COR-L47 (cell line): Measurements from ENCODE around the gene KRT71.
"Not testable (repeated sequence)": the region's sequence is repeated elsewhere in the genome, so short reads cannot be mapped to it uniquely, and the experiment has no call there.

ENCODE experiments used
- DNase-seq: peaks from one replicate; lab custom pipeline; 2025; lab: John Stamatoyannopoulos, UW

KRT71 gene

DNA sequence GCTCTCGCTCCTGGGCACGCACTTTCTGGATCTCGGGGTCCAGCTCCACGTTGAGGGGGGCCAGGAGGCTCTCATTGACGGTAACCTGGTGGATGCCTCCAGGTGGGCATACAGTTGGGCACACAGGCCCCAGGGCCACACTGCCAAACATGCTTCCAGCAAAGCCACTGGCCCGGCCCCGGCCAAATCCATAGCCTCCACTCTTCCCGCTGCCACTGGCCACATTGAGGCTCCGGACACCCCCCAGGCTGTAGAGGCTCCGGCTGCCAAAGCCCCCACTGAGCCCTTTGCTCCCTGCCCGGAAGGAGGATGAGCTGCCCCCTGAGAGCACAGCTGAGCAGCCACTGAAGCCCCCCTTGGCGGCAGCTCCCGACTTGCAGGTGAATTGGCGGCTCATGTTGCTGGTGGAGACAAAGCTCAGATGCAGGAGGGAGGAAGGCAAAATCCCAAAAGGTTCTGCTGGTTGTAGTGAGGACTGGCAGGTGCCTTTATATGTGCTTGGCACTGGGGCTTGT lies at the start of gene KRT71:
KRT71 (minus strand) TSS at position 465 of the 515 bp plus-strand sequence; CDS start at position 397, 68 bp downstream.
- DNase-seq, result no peak

DNA sequence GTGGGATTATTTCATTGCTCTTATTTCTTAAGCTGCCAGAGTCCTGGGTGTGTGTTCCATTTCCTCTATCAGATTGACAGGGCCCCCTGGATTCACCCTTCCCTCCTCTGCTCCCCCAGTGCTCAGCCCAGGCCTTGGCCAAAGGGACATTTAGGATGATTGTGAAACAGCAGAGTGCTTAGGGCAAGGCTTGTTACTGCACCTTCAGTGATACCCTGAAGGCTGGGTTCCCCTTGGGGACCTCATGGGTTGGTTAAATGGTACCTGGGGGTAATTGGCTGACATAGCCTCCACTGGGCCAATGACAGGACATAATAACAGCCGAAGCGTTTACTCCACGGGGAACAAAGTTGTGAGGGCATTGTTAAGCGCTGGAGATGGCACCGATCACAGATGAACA lies 49.6 kb upstream of the KRT71 start:
- no peak for DNase-seq

DNA sequence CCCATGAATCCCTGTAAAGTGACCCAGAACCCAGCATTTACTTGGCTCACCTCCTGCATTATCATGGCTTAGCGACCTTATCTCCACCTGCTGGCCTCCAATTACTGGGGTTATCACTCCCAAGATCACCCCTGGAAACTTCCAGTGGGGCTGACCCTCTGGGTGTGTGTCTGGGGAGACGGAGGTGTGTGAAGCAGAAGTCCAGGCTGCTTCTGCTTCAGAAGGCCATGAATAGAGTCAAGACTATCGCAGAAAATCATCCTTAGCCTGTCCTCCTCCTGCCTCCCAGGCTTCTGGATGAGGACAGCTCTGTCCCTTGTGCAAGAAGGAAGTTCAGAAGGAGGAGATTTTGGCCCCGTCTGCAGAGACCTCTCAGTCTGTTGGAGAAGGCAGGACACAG lies 48.7 kb upstream of the KRT71 start:
- DNase-seq, result no peak

DNA sequence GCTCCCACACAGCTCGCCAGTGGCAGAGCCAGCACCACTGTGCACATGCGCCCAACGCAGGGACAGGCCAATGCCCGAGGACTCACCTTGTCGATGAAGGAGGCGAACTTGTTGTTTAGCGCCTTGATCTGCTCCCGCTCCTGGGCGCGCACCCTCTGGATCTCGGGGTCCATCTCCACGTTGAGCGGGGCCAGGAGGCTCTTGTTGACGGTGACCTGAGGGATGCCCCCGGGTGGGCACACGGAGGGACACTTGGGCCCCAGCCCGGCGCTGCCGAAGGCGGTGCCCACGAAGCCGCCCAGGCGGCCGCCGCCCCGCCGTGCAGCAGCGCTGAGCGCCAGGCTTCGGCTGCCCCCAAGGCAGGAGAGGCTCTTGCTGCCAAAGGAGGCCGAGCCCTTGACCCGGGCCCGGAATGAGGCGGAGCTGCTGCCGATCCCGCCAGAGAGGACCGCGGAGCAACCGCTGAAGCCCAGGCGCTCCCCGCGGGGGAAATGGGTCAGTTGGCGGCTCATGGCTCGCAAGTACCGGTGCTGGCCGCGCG lies 48.1 kb upstream of the KRT71 start, which contains the start of gene KRT72:
KRT72 (minus strand) TSS at position 523 of the 541 bp plus-strand sequence; CDS start at position 512, 11 bp downstream.
- DNase-seq, result no peak

DNA sequence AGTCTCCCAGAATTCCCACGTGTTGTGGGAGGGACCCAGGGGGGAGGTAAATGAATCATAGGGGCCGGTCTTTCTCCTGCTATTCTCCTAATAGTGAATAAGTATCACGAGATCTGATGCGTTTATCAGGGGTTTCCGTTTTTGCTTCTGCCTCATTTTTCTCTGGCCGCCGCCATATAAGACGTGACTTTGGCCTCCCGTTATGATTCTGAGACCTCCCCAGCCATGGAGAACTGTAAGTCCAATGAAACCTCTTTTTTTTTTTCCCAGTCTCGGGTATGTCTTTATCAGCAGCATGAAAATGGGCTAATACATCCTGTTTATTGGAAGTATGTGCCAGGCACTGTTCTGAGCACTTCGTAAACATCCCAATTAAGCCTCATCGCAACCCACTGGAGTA lies 47.5 kb upstream of the KRT71 start:
- DNase-seq, result no peak

DNA sequence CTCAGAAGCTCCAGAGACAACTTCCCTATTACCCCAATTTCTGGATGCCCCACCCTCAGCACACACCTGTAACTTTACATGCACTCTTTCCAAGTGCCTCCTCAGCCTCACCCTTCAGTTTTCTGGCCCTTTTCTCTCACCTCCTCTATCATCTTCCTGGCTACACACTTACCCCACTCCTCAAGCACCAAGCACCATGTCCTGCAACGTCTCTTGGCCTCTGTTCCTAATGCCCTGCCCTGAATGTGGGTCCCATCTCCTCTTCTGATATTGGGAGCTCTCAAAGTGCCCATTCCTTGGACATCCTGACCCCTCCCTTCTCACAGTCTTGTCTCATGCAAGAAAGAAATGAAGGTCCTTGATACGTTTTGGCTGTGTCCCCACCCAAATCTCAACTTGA lies 47.1 kb upstream of the KRT71 start:
- DNase-seq, result no peak

DNA sequence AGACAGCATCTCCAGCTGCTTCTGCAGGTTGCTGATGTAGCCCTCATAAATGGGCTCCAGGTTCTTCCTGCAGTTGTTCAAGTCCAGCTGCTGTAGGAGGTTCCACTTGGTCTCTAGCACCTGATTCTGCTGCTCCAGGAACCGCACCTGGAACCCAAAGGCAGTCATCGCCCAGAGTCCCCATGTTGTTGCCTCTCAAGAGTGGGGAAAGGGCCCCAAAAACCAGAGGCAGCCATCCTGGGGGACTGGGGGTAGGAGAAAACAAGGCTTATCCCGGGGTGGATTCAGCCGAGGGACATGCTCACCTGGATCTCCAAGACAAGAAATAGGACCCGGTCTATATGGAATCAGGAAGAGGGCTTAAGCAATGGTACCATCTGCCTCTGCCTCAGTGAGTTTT lies 46.0 kb upstream of the KRT71 start:
- DNase-seq, result no peak

DNA sequence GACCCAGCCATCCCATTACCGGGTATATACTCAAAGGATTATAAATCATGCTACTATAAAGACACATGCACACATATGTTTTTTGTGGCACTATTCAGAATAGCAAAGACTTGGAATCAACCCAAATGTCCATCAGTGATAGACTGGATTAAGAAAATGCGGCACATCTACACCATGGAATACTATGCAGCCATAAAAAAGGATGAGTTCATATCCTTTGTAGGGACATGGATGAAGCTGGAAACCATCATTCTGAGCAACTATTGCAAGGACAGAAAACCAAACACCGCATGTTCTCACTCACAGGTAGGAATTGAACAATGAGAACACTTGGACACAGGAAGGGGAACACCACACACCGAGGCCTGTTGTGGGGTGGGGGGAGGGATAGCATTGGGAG lies 41.3 kb upstream of the KRT71 start:
- DNase-seq, result not testable (repeated sequence)

DNA sequence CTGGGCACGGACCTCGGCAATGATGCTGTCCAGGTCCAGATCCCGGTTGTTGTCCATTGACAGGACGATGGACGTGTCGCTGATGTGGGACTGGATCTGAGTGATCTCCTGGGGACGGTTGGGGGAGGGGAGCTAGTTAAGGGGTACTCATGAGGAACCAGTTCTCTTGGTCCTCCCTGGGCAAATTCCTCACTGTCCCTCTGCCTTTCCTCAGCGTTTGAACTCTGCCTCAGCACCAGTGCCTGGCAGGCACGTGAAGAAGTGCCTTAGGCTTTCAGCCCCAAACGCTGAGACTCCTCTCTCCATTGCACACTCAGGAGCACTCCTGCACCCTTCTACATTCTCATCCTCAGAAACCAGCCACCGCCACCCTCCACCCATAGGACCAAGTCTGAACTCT lies 38.6 kb upstream of the KRT71 start:
- no peak for DNase-seq

DNA sequence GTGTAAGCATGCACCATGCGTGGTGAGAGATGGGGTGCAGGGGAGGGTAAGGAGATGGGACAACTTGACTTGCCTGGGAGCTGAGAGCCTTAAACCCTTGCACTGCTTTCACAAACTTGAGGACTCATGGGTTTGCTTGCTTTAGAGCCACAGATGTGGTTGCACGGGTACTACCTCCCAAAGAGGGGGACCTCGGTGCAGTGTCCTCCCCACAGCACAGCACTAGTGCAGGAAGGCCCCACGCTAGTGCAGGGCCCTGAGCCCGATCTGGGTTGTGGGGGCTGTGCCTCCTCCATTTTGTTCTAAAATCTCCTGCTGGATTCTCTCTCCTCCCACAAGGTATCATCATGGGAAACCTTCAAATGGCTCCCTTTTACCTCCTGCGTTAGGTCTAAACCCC lies 37.1 kb upstream of the KRT71 start:
- DNase-seq, result no peak

DNA sequence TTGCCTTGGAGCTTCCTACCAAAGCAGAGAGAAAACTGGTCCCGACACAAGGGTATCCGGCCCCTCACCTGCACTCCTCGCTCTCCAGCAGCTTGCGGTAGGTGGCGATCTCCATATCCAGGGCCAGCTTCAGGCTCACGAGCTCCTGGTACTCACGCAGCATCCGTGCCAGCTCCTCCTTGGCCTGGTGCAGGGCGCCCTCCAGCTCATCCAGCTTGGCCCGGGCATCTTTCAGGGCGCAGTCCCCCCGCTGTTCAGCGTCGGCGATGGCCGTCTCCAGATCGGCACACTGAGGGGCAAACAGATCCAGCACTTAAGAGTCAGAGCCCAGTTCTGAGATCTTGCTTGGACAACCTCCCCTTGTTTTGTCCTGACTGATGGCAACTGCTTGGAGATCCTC lies 34.6 kb upstream of the KRT71 start:
- no peak for DNase-seq

DNA sequence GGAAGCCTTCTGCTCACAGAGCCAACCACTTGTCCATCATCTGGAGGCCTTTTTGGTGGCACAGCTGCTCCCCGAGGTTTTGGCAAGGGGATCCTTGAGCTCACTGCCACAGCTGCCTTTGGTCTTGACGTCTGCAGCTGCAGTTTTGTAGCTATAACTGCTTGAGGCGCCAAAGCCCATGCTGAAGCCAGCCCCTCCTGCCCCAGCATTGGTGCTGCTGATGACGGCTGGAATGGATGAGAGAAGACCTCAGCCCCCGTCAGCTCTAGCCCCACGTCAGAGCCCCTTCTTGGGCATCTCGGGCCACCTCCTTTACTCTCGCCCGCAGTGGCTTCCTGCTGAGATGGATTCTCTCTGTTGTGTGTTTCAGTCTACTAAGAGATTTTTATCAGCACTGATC lies 33.0 kb upstream of the KRT71 start:
- no peak for DNase-seq

DNA sequence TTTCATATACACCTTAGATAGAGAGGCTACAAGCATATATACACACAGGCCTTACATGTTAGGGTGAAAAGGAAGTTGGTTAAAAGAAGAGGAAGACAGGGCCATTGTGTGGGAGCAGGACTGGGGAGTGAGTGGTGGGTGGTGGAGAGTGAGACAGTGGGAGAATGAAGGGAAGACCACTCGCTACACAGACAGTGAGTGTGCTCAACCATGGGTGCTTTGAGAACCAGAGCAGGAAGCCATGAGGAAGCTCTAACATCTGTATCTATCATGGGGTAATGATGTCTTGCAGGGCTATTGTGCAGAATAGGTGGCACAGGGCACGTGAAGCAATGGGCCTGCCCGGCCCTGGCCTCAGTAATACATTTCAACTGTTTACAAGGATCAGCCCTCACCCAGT lies 32.1 kb upstream of the KRT71 start:
- DNase-seq, result no peak

DNA sequence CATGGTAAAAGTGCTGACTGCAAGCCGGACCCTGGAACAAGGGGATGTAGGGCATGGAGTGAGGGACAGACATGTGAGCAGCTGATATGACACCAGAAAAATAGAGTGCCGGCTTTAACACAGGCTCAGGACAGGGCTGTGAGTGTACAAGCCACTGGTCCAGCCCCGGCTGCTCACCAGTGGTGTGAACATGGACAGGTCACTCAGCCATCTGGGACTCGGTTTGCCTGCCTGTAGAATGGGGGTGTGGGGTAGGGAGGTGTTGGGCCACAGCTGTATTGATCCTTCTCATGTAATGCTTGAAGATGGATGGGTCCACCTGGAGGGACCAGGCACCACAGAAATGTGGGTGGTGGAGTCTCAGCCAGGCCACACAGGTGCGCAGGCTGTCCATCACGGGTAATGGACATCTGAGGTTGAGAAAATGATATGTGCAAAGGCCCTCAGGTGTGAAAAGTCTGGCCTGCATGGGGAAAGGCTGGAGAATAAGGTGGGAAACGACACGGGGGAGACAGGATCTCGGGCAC lies 31.3 kb upstream of the KRT71 start:
- no peak for DNase-seq

DNA sequence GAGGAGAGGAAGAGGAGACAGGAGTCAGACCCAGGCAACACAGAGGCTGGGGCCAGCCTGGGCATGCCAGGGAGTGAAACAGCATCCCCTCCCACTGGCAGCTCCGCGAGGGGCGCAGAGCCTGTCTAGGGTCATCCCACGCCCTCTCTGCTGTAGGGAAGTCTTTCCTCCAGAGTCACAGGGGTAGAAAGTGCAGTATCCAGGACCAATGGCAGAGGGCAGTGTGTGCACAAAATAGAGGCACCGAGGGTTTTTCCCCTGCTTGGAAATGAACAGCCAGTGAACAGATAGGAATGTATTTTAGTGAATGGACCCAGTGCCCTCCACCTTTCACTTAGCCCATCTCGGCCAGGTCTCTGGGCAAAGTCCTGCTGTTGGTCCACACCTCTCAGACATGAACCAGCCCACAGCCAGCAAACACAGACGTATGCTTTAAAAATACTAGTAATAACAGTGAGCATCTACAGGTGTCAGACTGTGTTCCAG lies 30.1 kb upstream of the KRT71 start:
- peak; percentile 66 for DNase-seq

DNA sequence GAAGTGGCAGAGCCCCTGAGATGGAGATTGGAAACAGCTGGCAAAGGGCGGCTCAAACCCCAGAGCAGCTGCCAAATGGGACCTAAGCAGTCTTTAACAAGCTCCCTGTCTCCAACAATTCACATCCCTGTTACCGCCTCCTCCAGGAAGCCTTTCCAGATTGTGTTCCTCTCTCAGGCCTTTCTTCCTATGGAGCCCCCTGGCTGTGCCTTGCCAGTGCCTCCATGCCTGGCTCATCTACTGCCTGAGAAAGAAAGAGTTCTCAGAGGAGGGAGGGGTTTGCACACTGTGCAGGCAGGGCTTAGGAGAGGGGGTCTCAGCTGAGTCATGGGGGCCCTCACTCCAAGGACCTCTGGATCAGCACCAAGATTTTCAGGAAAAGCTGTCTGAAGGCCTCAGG lies 29.5 kb upstream of the KRT71 start:
- no peak for DNase-seq

DNA sequence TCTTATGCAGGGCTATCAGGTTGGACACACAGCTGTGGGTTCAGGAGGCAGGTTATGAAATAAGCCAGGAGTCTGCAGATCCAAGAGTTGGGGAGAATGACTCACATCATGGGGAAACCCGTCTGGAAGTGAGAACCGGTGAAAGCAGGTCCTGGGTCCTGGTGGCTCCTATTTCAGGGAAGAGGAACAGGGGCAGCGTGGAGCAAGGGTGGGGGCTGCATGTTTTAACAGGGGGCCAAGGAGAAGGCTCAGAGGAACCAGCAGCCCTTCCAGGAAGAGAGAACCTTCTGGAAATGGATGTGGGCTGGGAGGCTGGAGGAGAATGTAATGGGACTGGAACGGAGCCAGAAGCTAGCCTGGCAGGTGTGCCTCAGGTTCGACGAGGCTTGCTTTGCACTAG lies 28.5 kb upstream of the KRT71 start:
- DNase-seq, result peak; percentile 61

DNA sequence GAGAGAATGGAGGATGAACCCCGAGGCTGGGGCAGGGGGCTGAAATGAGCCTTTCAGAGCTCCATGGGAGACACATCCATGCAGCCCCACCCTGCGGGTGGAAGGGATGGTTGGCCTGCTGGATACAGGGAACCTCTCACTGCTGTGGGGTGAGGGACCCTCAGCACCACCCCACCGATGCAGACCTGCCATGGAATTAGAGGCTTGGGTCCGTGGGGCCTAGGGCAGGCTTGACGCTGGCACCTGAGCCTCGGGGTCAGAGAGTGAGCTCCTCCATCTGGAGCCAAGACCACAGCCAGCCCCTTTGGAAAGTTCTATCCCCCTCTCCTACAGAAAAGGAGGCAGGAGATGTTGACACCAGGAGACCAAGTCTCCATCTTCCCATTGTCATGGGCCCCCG lies 28.1 kb upstream of the KRT71 start:
- DNase-seq, result no peak

DNA sequence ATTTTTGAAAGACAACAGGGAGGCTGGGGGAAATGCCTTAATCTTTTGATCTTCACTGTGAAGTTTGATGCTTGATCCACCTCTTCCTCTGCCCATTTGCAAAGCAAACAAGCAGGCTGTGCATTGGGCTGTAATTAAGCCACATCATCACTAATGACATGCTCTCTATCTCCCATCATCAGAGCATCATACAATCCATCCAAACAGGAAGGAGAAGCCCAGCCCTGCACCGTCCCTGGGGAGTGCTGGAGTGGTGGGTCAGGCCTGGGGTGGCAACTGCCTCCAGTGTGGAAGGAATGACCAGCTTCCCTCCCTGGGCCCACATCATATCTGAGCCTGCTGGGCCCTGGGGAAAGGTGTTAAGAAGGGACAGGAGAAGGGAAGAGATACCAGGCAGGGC lies 27.6 kb upstream of the KRT71 start:
- peak; percentile 53 for DNase-seq

DNA sequence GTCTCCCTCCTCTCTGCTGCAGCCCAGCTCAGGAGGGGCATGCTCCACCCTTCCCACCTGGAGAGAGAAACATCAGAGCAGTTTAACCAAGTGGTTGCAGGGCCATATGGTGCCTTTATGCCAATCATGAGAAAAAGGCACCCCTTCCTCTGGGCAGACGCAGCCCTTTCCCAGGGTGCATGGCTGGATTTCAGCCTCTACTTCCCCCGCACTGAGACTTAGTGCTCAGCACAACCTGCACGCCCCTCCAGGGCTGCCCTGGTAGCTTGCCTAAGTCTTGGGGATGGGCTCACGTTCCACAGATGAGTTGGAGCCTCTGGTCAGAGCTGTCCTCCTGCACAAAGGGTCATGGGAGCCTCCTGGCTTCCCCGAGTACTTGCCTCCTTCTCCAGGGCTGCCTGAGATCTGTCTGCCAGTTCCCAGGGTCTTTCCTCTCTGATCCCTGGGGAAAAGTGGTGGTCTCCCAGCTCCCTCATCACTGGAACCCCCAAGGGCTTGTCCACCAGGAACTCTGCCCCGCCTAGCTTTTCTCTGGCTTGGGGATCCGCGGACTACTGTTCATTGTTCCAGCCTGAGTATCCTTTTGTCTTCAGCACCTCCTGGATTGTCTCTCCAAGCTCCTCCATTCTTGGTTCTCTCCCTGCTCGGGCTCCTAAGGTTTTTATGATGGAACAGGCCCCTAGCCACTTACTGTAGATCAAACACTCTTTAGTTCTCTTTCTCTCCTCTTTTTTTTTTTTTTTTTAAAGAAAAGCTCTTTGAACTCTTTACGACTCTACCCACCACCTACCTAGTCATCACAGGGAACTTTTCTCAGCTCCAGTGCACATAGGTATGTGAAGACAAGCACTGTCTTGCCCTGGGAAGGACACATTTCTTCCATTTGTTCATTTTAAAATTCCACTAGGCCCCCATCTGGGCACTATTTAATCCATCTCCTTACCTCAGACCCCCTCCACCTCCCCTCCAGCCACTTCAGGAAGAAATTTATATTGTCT lies 26.8 kb upstream of the KRT71 start:
- DNase-seq, result no peak

DNA sequence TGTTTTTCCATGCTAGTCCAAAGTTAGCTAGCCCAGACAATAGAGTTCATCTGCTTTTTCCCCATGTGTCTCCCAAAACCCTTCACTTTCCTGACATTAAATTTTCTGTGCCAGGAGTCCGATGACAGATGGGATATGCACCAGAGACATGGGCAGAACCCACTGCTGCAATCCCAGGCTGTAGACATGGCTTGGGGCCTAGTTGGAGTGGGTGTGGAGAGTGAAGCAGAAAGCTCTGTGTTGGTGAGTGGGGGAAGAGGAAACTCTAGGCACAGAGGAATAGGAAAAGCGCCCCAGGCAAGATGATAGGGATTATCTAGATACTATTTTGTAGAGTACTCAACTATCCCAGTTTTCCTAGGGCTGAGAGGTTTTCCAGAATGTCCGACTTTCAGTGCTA lies 25.5 kb upstream of the KRT71 start:
- DNase-seq, result no peak

DNA sequence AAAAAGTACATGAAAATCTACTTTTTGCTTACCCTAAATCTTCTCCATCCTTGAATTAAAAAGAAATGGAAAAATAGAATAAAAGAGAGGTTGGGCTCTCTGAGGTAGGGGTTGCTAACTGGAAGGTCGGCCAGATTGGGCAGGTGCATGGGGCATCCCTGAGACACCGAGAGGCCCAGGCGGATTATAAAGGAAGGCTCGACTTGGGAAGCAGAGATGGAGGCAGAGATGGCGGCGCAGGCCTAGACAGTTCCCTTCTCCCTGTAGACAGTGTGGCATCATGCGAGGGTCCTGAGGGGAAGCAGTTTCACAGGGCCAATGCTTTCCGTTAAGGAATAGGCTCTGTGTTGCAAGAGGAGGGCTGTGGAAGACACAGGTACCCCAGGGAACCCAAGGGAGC lies 24.4 kb upstream of the KRT71 start:
- DNase-seq, result no peak

DNA sequence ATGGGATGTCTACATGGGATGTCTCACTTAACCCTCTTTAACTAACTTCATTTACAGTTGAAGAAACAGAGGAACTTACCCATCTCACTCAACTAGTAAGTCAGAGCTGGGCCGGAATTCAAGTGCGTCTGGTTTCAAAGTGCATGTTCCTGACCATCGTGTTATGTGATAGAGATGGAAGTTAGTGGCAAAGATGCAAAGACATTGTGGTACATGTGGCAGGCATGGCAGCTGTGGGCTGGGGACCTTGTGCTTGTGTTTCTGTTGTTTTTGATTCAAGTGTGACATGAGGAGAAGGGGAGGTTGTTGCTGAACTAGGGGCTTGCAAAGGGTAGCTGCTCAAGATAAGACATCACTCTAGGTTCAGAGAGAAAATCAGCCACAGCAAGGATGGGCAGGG lies 23.0 kb upstream of the KRT71 start:
- DNase-seq, result no peak
